Testis (tissue), 3 donors: ENCODE data around the gene RLN2. TPM values are rescaled to one million over a fixed set of nuclear protein-coding genes. Genes with fewer than 3 reads are reported as not detected.
"Not testable (repeated sequence)": the region's sequence is repeated elsewhere in the genome, so short reads cannot be mapped to it uniquely, and the experiment has no call there.

Experiments
- DNase-seq: peaks from one replicate; pipeline ENCODE4 v3.0.0-alpha.2; 2019
- H3K27ac ChIP-seq, 2 donors: fragments of 200-600 bp; sonication (generic); one replicate each; pipeline ENCODE4 v1.5.1; 2019
- H3K27me3 ChIP-seq: fragments of 200-600 bp; sonication (generic); one replicate; pipeline ENCODE4 v1.5.1; 2019
- H3K36me3 ChIP-seq: fragments of 200-600 bp; sonication (generic); one replicate; pipeline ENCODE4 v1.5.1; 2017; ENCODE audit warnings: low read depth; ENCODE audit errors: missing control alignments
- H3K4me1 ChIP-seq: fragments of 200-600 bp; sonication (generic); one replicate; pipeline ENCODE4 v1.5.1; 2019
- H3K4me3 ChIP-seq, 2 donors: fragments of 200-600 bp; sonication (generic); one replicate each; pipeline ENCODE4 v1.5.1; 2017 to 2019
- H3K9me3 ChIP-seq: fragments of 200-600 bp; sonication (generic); one replicate; pipeline ENCODE4 v1.5.1; 2017
- POLR2A ChIP-seq: fragments of 450-650 bp; IDR thresholded peaks from one replicate; pipeline ENCODE4 v1.6.1; 2017; ENCODE audit warnings: antibody characterized with exemption, mild to moderate bottlenecking, moderate library complexity
- WGBS, 2 donors: methylation state at CpG; one replicate each; pipeline ENCODE4 v1.1.5; 2018; 5-methylcytosine and 5-hydroxymethylcytosine counted together
- intact Hi-C: fragments of 100-400 bp; cut with DNase I; formaldehyde crosslinking; loops from one replicate; pipeline ENCODE4 v1.15.1; 2023; ENCODE audit warnings: low total_unique reads
- polyA plus RNA-seq: library from polyadenylated mRNA; stranded (reverse); fragments of 350-450 nt; fragmentation: Illumina TruSeq; extraction: RNeasy Lipid Tissue Mini Kit (QIAGEN cat#74804); gene quantifications from one replicate; pipeline ENCODE4 v1.2.3, GENCODE V29; 2014; ENCODE audit warnings: low read depth, low replicate concordance; ENCODE audit not compliant: insufficient read depth
- total RNA-seq, 2 donors: library from RNA; depleted of rRNA; stranded (reverse); fragments of >200 nt; gene quantifications; one replicate each; pipeline ENCODE4 v1.2.3, GENCODE V29; 2016
- TF ChIP-seq, protein P1 (sequence below), 3 experiments: fragments of 450-650 bp in 2 of 3; fragments of 200-600 bp in 1 of 3; sonication (generic) in 1 of 3; IDR thresholded peaks; one replicate each; pipeline ENCODE4 v1.5.1; 2016 to 2019; ENCODE audit warnings: antibody characterized with exemption in 3 of 3, mild to moderate bottlenecking in 2 of 3, moderate library complexity in 1 of 3

RLN2 gene
- total and polyA plus RNA-seq, 3 donors from 2014 or later: 0.74 to 8.1 (median 1.7) TPM

DNA sequence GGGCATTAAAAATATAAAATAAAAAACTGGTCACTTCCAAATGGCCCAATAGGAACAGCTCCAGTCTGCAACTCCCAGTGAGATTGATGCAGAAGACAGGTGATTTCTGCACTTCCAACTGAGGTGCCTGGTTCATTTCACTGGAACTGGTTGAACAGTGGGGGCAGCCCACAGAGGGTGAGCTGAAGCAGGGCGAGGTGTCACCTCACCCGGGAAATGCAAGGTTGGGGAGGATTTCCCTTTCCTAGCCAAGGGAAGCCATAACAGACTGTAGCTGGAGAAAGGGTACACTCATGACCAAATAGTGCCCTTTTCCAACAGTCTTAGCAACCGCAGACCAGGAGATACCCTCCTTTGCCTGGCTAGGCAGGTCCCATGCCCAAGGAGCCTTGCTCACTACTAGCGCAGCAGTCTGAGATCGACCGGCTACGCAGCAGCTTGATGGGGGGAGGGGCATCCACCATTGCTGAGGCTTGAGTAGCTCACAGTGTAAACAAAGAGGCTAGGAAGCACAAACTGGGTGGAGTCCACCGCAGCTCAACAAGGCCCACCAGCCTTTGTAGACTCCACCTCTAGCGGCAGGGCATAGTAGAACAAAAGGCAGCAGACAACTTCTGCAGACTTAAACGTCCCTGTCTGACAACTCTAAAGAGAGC, 22.5 kb upstream of the RLN2 start:
- H3K4me3 ChIP-seq: no peak overlapping the region
- no peak for DNase-seq
- intact Hi-C loops: no loop called here
- TF ChIP-seq, protein P1, sequence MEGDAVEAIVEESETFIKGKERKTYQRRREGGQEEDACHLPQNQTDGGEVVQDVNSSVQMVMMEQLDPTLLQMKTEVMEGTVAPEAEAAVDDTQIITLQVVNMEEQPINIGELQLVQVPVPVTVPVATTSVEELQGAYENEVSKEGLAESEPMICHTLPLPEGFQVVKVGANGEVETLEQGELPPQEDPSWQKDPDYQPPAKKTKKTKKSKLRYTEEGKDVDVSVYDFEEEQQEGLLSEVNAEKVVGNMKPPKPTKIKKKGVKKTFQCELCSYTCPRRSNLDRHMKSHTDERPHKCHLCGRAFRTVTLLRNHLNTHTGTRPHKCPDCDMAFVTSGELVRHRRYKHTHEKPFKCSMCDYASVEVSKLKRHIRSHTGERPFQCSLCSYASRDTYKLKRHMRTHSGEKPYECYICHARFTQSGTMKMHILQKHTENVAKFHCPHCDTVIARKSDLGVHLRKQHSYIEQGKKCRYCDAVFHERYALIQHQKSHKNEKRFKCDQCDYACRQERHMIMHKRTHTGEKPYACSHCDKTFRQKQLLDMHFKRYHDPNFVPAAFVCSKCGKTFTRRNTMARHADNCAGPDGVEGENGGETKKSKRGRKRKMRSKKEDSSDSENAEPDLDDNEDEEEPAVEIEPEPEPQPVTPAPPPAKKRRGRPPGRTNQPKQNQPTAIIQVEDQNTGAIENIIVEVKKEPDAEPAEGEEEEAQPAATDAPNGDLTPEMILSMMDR (IDR thresholded peaks at IDR 0.05): no peak
- no peak for TF ChIP-seq POLR2A
- no peaks in the 10 kb centered on the region for H3K36me3 ChIP-seq
- no peaks in the 10 kb centered on the region for H3K27me3 ChIP-seq
- no peaks in the 10 kb centered on the region for H3K4me1 ChIP-seq
- WGBS, 2 donors: 59 to 65% methylated on average over 5 to 10 of the region's 10 CpGs
- no peaks in the 10 kb centered on the region for H3K9me3 ChIP-seq
- H3K27ac ChIP-seq: no peak overlapping the region

DNA sequence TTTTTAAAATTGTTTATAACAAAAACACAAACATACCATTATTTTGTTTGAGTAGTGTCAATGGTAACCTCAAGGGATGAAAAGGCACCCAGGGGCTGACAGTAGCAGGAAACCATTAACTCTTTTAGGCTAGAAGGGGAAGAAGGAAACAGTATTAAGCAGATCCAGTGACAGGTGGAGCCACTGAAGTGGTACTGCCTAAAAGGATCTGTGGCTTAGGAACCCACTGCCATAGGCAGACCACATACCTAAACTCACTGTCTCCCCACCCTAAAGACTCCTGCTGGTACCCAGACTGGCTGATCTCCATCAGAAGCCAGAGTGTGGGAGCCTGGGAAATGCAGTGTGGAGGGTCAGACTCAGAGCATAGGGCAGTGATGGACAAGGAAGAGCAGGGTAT, 21.7 kb upstream of the RLN2 start:
- intact Hi-C loops: no loop called here
- Histone ChIP-seq H3K4me1 (no peaks in the 10 kb centered on the region), H3K36me3 (no peaks in the 10 kb centered on the region), H3K4me3 (no peak overlapping the region), H3K9me3 (no peaks in the 10 kb centered on the region), H3K27ac (no peak overlapping the region), H3K27me3 (no peaks in the 10 kb centered on the region)
- DNase-seq: no peak
- TF ChIP-seq POLR2A: no peak
- TF ChIP-seq, protein P1 (IDR thresholded peaks at IDR 0.05): no peak

DNA sequence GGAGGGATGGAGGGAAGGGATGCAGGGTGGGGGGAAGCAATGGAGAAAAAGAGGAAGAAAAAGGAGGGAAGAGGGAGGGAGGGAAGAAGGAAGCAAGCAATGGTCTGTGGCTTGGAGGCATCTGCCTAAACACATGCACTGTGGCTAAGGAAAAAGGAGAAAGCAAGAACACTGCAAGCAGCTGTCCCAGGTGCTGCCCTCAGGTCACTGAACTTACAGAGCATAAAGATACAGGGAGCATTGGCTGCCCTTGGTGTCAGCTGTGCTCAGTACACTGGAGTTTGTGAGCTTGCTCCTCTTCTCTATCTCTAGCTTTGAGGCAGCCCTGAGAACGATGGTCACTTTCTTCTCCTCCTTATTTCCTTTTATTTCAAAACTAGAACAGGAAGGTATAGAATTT, 17.1 kb upstream of the RLN2 start:
- WGBS, 2 donors: 62 to 63% methylated on average over 1 of the region's 1 CpG
- H3K9me3 ChIP-seq, H3K27me3 ChIP-seq, intact Hi-C loops, DNase-seq, H3K36me3 ChIP-seq, H3K4me3 ChIP-seq, H3K27ac ChIP-seq, H3K4me1 ChIP-seq: not testable (repeated sequence)

DNA sequence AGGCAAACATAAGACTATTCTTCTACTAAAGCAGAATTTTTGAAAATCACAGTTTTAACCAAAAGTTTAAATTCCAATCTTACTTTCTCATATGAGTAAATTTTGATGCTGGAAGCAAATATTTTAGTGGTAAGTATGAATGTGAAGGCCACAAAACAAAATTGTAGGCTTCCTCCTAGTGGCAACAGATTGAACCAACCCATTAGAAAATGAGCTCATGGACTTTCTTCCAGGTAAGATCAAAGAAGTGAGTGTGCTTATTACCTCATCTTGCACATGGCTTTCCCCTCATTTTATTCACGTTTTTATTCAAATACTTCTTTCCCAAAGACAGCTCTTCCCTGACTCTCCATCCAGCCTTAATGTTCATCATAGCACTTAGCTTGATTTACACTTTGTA, 16.5 kb upstream of the RLN2 start:
- TF ChIP-seq, protein P1 (IDR thresholded peaks at IDR 0.05): no peak
- TF ChIP-seq POLR2A: no peak
- no peaks in the 10 kb centered on the region for H3K27me3 ChIP-seq
- no peak for DNase-seq
- H3K9me3 ChIP-seq: no peaks in the 10 kb centered on the region
- no peak overlapping the region for H3K27ac ChIP-seq
- WGBS, 2 donors: 35 to 46% methylated on average over 1 of the region's 1 CpG
- no peaks in the 10 kb centered on the region for H3K4me1 ChIP-seq
- no peak overlapping the region for H3K4me3 ChIP-seq
- no peaks in the 10 kb centered on the region for H3K36me3 ChIP-seq
- intact Hi-C loops: no loop called here

DNA sequence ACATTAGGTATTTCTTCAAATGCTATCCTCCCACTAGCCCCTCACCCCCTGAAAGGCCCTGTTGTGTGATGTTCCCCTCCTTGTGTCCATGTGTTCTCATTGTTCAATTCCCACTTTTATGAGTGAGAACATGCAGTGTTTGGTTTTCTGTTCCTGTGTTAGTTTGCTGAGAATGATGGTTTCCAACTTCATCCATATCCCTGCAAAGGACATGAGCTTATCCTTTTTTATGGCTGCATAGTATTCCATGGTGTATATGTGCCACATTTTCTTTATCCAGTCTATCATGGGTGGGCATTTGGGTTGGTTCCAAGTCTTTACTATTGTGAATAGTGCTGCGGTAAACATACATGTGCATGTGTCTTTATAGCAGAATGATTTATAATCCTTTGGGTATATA, 11.9 kb upstream of the RLN2 start:
- H3K27me3 ChIP-seq, intact Hi-C loops, H3K27ac ChIP-seq, DNase-seq, H3K36me3 ChIP-seq, H3K4me3 ChIP-seq, H3K9me3 ChIP-seq, H3K4me1 ChIP-seq: not testable (repeated sequence)
- WGBS, 2 donors: 92 to 100% methylated on average over 1 of the region's 1 CpG

DNA sequence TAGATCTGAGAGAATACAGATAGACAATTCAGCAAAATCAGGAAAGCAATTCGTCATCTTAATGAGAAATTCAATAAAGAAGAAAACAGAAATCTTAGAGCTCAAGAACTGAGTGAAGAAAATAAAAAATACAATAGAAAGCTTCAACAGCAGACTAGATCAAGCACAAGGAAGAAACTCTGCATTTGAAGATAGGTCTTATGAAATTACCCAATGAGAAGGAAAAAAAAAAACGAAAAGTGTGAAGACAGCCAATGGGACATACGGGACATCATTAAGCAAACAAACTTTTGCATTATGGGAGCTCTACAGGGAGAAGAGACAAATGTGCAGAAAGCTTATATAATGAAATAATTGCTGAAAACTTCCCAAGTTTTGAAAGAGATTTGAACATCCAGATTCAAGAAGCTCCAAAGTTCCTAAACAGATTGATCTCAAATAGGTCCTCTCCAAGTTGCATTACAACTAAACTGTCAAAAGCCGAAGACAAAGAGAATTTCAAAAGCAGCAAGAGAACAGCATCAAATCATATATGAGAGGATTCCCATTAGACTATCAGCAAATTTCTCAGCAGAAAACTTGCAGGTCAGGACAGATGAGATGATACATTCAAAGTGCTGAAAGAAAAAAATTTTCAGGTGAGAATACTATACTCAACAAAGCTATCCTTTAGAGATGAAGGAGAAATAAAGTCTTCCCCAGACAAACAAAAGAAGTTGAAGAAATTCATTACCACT, 10.8 kb upstream of the RLN2 start:
- Histone ChIP-seq H3K4me1 (no peaks in the 10 kb centered on the region), H3K9me3 (no peaks in the 10 kb centered on the region), H3K27me3 (no peaks in the 10 kb centered on the region), H3K4me3 (no peak overlapping the region), H3K27ac (no peak overlapping the region), H3K36me3 (no peaks in the 10 kb centered on the region)
- DNase-seq: no peak
- TF ChIP-seq, protein P1 (IDR thresholded peaks at IDR 0.05): no peak
- TF ChIP-seq POLR2A: no peak
- intact Hi-C loops: no loop called here
- WGBS, 2 donors: 62 to 71% methylated on average over 4 of the region's 4 CpGs
